Measurements from ENCODE around the gene MAP1LC3A.

MAP1LC3A gene

DNA sequence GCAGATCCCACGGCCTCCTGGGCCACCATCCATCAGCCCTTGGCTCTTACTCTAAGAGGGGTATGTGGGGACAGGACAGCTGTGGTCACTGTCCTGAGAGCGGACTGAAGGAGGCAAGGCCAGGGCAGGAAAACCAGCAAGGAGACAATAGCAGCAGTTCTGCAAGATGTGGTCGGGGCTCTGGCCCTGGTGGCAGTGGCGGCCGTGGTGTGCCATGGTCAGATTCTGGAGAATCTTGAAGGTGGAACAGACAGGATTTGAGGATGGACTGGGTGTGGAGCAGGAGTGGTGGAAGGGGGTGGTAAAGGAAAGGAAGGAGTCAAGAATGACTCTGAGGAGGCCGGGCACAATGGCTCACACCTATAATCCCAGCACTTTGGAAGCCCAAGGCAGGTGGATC is 5.9 kb upstream of the MAP1LC3A start:
- no peak for DNase-seq

DNA sequence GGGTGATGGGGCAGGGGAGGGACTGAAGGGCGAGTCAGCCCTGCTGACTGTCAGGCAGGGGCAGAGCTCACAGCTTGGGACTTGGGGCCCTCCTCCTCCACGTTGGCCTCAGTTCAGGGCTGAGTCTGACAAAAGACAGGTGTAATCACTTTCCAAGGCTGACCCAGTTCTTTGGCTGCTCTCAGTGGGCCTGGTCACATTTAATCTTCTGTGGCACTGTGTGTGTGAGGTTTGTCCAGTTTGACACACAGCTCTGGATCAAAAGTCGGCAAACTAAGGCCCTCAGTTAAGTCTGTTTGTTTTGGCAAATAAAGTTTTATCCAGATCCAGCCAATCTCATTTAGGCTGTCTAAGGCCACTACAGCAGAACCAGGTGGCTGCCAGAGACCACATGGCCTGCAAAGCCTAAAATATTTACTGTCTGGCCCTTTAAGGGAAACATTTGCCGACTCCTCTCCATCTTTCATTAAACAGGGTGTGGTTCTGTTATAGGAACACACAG is 5.1 kb upstream of the MAP1LC3A start:
- no peak for DNase-seq

DNA sequence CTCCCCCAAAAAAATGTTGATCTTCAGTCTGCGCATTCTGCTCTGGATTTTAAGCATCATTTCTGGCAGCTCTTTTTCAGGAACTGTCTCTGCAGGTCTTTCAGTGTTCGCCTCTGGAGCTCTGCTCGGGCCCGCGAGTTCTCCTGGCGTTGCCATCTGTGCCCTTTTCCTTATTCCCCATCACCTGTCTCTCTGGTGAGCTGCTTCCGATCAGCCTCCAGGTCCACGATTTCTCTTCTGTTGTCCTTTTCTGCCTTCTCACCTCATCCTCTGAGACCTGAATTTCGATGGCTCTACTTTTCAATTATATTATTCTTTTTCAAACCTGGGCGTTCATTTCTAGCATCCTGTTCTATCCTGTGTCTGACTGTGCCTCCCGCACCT is 590 bp upstream of the MAP1LC3A start:
- no peak for DNase-seq

DNA sequence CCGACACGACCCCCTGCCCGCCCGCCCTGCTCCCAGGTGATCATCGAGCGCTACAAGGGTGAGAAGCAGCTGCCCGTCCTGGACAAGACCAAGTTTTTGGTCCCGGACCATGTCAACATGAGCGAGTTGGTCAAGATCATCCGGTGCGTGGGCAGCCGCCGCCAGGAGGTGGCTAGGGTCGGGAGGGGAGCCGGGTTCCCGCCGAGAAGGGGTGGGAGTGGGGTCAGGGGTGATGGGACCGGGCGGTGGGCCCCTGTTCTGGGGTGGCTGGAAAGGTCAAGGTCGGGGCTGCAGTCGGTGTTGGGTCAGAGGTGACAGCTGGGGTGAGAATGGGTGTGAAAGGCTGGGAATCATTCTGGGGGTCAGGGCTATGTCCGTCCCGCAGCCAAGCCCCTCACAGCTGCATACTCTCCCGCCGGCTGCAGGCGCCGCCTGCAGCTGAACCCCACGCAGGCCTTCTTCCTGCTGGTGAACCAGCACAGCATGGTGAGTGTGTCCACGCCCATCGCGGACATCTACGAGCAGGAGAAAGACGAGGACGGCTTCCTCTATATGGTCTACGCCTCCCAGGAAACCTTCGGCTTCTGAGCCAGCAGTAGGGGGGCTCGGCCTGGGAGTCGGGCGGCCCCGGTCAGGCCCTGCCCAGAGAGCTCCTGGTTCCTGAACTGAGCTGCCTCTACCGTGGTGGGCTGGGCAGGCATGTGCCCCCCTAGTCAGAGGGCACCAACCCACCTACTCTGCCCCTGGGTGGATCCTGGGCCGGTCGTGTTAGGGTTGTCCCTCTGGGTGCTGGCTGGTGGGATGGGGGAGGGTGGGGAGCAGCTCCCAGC is 1.0 kb downstream of the MAP1LC3A start:
- DNase-seq, result no peak

DNA sequence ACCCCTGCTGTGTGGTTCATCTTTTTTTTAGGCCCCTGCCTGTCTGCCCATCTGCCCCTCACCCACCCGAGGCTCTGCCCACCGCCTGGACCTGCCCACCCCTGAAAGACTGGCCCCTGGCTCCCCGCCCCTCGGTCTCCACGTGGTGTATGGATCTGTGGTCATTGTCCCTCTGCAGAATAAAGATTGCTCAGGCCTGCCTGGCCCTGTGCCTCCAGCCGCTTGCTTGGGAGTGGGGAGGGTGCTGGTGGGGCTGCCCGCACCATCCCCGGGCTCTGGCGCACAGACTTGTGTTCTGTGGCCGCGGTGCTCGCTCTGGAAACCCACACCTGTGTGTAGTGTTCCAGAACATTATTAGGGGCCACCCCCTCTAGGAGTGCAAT is 1.6 kb downstream of the MAP1LC3A start:
- DNase-seq, result no peak

DNA sequence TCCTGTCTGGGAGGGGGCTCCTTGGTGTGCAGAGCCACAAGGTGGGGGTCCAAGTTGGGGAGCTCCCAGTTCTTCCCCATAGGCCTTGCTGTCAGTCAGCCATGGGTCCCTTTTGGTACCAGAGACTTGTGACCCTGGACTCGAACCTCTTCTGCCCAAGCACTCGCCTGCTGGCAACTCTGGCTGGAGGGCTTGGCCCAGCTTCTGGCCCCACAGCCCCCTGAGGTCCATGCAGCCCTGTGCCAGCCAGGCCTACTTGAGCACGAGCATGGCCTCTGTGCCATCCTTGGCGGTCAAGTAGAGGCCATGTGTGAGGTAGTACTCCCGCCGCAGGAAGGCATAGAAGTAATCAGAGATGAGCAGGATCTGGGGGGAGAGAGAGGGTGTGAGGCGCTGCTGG is 2.1 kb downstream of the MAP1LC3A start:
- DNase-seq, result no peak

DNA sequence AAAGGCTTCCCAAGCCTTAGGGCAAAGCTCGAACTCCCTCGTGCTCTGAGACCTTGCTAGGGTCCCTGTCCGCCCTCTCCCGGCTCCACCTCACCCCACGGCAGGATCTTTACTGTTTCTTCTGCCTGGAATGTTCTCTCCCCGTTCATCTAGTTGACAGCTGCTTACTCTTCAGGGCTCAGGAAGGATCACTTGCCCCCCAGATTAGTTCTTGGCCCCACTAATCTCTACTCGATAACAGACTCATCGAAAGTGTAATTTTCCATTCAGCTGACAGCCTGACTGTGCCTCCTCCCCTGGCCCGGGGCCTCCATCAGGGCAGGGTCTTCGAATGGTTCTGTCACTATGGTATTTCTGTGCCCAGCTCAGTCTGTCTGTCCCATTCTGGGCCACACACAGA is 3.1 kb downstream of the MAP1LC3A start:
- no peak for DNase-seq

DNA sequence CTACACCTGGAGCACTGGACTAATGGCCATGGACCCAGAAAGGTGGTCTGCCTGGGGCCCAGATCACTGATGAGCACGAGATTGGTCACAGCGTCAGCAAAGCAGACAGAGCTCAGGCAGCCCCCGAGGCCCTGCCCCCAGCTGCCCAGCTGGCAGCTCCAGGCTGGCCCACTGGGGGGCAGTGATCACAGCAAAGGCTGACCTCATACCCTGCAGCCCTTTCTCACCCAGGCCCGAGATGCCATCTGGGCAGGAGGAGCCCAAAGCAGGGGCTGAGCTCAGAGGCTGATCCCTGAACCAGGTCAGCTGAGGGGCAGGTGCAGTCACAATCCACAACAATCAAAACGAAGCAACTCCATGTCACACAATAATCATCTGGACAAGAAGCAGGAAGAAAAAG is 4.1 kb downstream of the MAP1LC3A start:
- no peak for DNase-seq

DNA sequence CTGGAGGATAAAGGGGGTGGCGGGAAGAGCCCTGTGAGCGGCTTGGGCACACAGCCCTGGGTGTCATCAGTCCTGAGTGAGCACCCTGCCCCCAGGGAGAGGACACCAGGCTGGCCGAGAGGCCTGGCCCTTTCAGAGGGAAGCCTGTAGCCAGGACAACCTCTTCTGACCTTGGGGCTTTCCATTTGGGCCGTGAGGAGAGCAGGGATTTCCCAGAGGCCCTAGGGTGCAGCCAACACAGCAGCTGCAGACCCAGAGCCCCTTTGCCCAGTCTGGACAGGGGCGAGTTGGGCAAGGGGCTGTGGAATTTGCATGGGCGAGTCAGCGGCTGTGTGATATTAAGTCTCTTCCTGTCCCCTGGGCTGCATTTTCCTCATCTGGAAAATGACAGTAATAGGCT is 6.3 kb downstream of the MAP1LC3A start:
- no peak for DNase-seq

DNA sequence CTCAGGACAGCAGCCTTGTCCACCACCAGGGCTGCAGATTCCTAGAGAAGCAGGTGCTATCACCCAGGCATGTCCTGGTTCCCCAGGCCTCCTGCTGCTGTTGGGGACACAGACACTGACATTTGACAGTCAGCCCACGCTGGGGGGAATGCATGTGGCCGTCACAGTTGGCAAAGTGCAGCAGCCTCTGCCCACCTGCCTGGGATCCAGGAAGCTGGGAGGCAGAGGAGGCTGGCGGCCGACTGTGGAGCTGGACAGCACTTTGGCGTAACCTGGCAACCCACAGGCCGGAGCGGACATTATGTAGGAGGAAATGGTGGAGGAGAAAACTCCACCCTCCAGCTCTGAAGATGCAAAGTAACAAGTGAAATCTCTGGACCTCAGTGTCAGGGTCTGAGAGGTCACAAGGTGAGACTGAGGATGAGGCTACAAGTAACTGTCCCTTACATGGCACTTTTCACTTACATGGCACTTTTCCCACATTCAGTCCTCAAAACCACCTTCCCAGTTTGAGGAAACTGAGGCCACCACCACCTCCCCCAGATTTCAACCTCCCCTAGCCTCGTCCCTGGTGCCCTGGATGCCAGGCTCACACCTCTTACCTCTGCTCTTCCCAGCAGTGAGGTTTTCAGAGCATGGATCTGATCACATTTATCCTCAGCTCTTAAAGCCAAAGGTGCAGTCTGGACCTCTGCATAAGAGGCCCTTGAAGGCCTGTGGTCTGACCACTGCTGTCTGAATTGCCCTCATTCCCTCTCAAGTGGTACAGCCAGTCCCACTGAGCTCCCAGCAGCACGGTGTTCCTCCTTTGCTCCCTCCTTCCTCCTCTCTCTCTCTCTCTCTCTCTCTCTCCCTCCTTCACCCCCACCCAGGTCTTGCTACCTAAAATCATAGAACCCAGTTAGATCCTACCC is 8.7 kb downstream of the MAP1LC3A start:
- no peak for DNase-seq

DNA sequence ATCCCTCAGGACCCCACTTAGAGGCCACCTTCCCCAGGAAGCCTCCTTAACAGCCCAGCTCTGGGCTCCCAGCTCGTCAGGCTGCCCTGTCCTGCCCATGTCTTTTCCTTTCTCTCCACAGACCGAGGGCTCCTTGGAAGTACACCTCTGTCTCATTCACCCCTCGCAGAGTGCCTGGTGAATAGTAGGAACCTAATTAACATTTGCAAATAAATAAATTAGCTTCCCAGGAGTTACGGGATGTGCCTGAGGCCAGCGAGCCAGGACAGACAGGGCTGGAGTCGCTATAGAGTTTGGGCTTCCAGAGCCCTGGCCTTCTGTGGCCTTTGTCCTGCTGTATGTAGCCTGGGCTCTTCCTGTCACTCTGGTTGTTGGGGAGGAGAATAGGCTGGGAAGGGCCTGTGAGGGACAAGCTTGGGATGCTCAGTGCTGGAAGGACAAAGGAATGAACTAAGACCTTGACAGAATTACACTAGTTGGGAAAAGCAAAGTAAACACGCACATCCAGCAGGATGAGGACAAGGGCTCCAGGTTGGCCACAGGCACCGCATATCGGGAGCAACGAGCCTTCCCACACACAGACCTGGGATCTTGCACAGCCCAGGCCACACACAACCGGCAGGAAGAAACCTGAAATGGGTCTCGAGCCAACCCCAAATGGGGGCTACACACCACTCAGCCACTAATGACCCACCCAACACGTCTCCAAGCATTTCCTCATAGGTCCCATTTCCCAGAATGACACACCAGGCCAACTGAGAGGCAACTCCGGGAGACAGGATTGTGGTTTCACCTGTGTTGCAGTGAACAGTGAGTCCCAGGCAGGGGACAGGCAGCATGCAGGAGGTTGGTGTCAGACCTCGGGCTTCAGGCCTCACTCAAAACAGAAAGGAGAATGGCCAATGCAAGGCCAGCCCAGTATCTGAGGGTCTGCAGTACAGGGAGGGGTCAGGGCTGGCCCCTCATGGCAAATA is 9.7 kb downstream of the MAP1LC3A start:
- no peak for DNase-seq

DNA sequence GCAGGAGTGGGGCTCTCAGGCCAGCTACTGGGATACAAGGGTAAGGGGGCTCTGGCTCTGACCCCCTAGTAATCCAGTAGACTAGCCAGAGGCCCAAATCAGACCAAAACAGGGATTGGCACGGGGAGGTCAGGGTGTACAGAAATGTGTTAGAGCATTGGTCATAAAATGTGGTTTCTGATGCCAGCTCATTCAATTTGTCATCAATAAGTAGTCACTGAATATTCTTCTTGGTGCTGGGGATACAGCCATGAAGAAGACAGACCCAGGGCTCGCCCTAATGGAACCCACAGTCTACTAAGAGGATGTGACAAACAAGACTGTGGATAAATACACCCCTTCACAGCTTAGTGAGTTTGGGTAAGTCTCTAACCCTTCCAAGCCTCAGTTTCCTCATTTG is 11.1 kb downstream of the MAP1LC3A start:
- DNase-seq, result no peak

DNA sequence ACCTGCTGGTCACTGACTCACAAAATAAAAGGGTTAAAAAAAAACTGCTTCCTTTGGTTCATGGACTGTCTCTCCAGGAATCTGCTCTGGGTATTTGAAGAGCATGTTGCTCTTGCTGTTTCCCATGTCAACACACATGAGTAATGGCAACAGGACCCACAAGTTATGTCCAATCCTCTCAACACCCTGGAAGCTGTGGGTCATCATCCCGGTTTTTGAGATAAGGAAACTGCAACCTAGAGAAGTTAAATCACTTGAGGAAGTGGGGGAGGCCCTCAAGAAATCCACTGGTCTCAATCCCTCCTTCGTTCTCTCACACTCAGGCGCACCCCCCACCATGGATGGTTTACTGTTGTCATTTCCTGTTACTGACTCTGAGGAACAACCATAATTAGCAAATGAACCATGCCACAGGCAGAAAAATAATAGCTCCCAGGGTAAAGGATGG is 12.4 kb downstream of the MAP1LC3A start:
- no peak for DNase-seq

DNA sequence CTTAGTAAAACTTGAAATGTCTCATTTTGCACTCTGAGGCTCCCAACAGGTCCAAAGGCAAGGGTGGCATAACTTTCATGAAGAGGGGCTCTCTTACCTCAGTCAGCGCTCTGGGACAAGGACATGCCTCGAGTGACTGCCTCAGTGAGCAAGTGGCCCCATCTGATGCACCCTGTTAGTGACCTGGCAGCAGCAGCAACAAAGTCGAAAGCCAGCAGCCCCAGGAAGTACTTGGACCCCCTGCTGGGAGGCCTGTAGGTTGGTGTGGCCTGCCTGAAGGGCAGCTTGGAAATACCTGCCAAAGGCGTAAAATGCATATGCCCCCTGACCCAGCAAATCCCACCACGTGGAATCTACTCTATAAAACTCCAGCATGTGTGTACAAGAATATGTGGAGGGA is 13.2 kb downstream of the MAP1LC3A start:
- no peak for DNase-seq

DNA sequence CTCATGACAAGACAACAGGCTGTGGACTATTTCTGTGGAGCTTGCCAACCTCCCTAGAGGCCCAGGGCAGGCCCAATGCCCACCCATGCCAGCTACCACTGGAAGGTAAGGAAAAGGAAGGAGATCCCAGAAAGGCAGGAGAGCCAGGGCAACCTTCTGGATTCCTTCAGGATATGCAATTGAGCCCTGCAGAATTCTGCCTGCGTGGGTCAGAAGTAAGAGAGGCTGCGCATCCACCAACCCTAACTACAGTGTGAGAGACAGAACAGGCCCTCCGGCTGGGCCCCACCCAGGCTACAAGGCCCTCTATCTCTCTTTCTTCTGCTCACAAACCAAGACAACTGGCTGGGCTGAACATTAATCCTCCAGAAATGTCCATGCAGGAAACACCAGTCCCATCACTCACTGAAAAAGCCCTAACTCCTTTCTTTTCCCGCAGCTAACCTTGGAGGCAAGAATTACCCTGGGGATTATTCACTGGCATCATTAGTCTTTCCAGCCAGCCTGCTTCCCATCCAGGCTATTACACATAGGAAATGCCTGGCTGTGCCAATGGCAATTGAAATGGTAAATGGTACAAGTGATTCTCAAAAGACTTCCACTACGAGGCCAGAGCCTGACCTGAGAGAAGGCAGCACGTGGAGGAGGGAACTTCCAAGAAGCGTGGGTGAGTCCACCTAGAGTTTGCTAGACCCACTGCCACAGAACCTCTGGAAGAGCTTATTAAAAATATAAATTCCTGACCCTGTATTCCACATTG is 15.2 kb downstream of the MAP1LC3A start:
- no peak for DNase-seq

DNA sequence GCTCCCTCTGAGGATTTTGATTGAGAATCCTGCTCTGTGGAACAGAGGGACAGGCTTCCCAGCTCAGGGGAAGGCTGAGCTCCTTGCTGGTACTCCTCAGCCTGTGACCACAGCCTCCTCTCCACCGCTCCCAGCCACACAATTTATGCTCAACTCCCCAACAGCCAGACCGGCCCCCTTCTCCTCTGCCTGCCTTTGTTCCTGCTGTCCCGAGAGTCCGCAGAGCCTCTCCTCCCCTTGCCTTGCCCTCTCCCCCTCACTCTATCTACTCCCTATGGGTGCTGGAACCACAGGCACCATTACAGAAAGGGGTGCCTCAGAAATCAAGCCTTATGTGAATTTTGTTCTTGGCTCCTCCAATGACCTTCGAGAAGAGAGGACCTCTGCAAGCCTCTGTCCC is 15.9 kb downstream of the MAP1LC3A start:
- DNase-seq, result no peak

DNA sequence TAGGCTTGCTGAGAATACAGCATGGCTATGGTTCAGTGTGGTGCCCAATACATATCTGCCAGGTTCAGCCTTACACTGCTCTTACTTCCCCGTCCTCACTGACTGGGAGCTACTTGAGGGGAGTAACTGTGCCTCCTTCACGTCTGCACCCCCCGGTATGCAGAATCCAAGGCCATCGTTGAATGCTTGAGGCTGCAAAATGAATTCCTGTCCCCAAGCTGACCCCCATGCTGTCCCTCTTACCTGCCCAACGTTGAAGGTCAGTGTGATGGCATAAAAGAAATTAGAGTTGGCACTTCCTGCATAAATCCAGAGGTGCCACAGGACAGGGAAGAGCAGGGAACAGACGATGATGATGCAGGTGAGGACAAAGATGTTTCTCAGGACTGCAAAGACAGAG is 16.3 kb downstream of the MAP1LC3A start:
- no peak for DNase-seq

DNA sequence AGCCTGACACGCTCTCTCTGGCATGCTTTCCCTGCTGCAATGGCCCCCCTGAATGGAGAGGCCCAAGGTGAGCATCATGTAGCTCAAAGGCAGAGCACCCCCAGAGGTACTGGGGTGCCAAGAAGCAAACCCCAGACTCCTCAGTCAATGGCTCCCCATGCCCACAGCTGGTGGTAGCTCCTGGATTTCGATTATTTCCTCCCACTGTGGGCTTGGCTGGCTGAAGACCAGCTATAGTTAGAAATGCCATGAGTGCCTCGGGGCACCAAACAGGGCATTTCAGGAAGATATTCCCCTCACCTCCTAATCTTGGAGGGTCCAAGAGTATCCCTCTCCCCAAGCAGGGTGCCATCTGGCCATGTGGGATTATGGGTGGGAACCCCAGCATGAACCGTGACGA is 16.8 kb downstream of the MAP1LC3A start:
- no peak for DNase-seq

DNA sequence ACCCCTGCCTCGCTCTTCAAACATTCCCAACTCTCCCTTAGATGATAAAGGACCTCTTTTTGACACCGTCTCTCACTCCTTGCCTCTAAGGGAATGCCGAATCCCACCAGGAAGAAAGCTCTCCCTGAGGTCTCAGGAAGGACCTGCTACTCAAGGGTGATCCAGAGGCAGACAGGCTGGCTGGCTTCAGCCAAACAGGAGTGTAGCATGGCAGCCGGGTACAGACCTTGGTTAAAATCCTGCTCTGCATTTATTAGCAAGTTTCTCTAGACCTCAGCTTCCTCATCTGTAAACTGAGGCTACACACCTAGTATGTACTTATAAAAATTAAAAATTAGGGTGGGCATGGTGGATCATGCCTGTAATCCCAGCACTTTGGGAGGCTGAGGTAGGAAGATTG is 17.2 kb downstream of the MAP1LC3A start:
- DNase-seq, result no peak

DNA sequence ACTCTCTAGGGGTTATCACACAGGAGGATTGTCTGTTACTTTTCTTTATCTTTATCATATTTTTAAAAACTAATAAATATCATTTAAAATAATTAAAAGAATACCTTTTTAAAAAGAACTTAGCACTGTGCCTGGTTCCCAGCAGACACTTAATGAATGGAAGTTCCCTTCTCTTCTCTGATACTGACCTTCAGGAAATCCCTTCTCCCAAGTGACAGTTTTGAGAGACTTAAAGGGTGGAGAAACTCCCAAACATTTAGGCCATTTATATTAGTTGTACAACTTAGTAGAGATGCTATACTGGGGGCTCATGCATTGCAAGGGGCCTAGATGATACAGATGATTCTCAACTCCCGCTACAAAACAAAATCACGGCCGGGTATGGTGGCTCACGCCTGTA is 18.5 kb downstream of the MAP1LC3A start:
- no peak for DNase-seq

DNA sequence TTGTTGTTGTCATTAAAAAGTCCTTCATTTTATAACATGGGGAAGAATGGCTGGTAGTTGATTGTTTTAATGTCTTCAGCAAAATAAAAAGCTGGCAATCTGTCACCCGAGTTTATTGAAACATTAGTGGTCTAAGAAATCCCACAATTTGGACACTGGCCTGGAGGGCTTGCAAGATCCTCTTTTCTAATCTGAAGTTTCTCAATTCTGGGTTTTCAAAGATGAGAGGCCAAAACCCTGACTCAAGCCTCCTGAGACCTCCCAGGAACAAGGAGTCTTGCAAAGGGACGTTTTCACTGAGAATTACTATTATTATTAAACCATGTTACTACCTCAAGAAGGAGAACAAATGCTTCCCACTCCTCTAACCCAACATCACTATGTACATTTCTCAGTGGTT is 19.5 kb downstream of the MAP1LC3A start:
- DNase-seq, result no peak

DNA sequence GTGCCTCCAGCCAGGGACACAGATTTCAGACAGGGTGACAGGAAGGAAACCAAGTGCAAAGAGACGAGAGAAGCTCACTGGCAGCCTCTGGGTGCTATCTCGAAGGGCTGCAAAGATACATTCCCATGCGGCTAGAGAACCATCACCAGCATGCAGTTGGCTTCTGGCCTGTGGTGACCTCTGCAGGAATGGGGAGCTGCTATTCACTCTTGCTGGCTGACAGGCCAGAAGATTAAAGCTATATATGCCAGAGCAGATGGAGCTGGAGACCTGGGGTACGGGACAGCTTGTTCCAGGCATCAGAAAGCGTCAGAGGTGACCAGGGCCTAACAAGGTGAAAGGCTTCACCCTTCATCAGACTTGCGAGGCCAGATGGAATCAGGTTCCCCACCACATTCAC is 20.0 kb downstream of the MAP1LC3A start:
- DNase-seq, result no peak

Measured in stimulated activated CD4-positive, alpha-beta T cell treated with anti-CD3 and anti-CD28 coated beads, Interleukin-2, amount 100 ng/mL, for 24 hours (primary cell).